Panc1 (cell line): Measurements from ENCODE around the gene RIMKLA. TPM values are rescaled to one million over a fixed set of nuclear protein-coding genes. Genes with fewer than 3 reads are reported as not detected.

Experiments
- ATAC-seq: fragments of 200-7000 bp; cut with Tn5 transposase; 2 replicates; pipeline ENCODE4 v1.9.1; 2020; ENCODE audit warnings: mild to moderate bottlenecking, moderate library complexity
- BruUV-seq: library from RNA; stranded (reverse); fragments of 400-500 nt; replicated peaks from 2 replicates; lab custom pipeline; 2021; lab: Mats Ljungman, UMichigan
- CTCF ChIA-PET: fragments of 300-600 bp; sonication (Branson Sonifier 250); formaldehyde crosslinking; loops from one replicate; lab custom pipeline; 2022; ENCODE audit warnings: antibody characterized with exemption; lab: Charles Lee
- POLR2A ChIA-PET: fragments of 300-600 bp; sonication (Branson Sonifier 250); formaldehyde crosslinking; loops from one replicate; lab custom pipeline; 2022; ENCODE audit warnings: antibody characterized with exemption; lab: Charles Lee
- DNase-seq: peaks from one replicate; pipeline ENCODE4 v3.0.0-alpha.2; 2010; ENCODE audit warnings: low read depth, low spot score
- H3K27ac ChIP-seq: 2 replicates; pipeline ENCODE4 v1.5.1; 2011; ENCODE audit warnings: mild to moderate bottlenecking, low read length, inconsistent platforms
- H3K27me3 ChIP-seq: fragments of 200-500 bp; sonication (Bioruptor generic); 2 replicates; pipeline ENCODE4 v1.6.0; 2014; ENCODE audit warnings: low read length, inconsistent platforms; ENCODE audit not compliant: control insufficient read depth, insufficient read depth
- H3K36me3 ChIP-seq: fragments of 200-500 bp; sonication (Bioruptor generic); 2 replicates; pipeline ENCODE4 v1.5.1; 2014; ENCODE audit warnings: inconsistent platforms, mild to moderate bottlenecking, low read length, moderate library complexity; ENCODE audit not compliant: control insufficient read depth, insufficient read depth
- H3K4me1 ChIP-seq: 2 replicates; pipeline ENCODE4 v1.5.1; 2011; ENCODE audit warnings: inconsistent platforms, mild to moderate bottlenecking, low read length, moderate library complexity; ENCODE audit not compliant: control insufficient read depth, insufficient read depth
- H3K4me3 ChIP-seq, 2 experiments: 2 replicates each; pipeline ENCODE4 v1.5.1; 2011 to 2012; ENCODE audit warnings: low read depth in 2 of 2, low read length in 2 of 2, mild to moderate bottlenecking in 2 of 2, inconsistent platforms in 1 of 2, moderate library complexity in 1 of 2
- H3K9me3 ChIP-seq: fragments of 200-500 bp; sonication (Bioruptor generic); 2 replicates; pipeline ENCODE4 v1.5.1; 2014; ENCODE audit warnings: low read depth, mild to moderate bottlenecking, inconsistent platforms, low read length, moderate library complexity; ENCODE audit not compliant: control insufficient read depth, insufficient read depth
- CTCF ChIP-seq: fragments of 450-650 bp; IDR thresholded peaks from 2 replicates; pipeline ENCODE4 v1.5.1; 2017; ENCODE audit warnings: mild to moderate bottlenecking
- POLR2AphosphoS5 ChIP-seq: IDR thresholded peaks from 2 replicates; pipeline ENCODE4 v1.6.1; 2012; ENCODE audit warnings: mild to moderate bottlenecking, low read depth, low read length, moderate library complexity
- REST ChIP-seq, 2 experiments: IDR thresholded peaks; 2 replicates each; pipeline ENCODE4 v1.6.1; 2011 to 2012; ENCODE audit warnings: low read depth in 2 of 2, control low read depth in 1 of 2, low read length in 1 of 2, mild to moderate bottlenecking in 1 of 2, moderate library complexity in 1 of 2; ENCODE audit not compliant: insufficient read depth in 1 of 2
- SIN3A ChIP-seq: IDR thresholded peaks from 2 replicates; pipeline ENCODE4 v1.6.1; 2012; ENCODE audit warnings: low read depth, mild to moderate bottlenecking, low read length, moderate library complexity, borderline replicate concordance; ENCODE audit not compliant: insufficient read depth
- TCF7L2 ChIP-seq: IDR thresholded peaks from 2 replicates; pipeline ENCODE4 v1.6.1; 2011; ENCODE audit warnings: mild to moderate bottlenecking, low read depth, low read length, inconsistent platforms
- in situ Hi-C: cut with HindIII; loops from 2 replicates; pipeline ENCODE4 v1.10.0; 2016; ENCODE audit warnings: low sequenced_read_pairs, low pct_unique_long_range_greater_than_20kb
- intact Hi-C: fragments of 100-400 bp; cut with micrococcal nuclease; formaldehyde crosslinking; loops from one replicate; pipeline ENCODE4 v1.10.0; 2022; ENCODE audit not compliant: unreplicated experiment
- total RNA-seq: library from RNA; stranded (reverse); gene quantifications from one replicate; pipeline ENCODE4 v1.2.1, GENCODE V29; 2021; ENCODE audit not compliant: unreplicated experiment

The RIMKLA gene
- total RNA-seq, 1 experiment from 2014 or later = 13.6 TPM

DNA sequence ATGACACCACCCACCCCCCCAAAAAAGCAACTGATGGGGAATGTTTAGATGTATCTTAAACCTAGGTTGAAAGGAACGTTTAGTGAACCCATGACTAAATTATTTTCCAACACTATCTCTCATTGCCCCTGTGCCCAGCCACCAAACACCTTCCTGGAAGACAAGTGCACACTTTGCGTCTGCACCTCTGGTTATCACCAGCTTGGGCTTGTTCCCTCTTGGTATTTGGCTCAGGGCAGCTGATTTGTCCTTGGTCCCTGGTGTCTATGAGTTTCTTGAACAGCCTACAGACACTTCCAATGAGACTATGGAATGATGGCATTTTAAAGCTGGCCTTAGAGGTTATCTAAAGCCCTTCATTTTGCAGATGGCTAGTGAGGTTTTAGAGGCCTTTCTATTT is 15.5 kb upstream of the RIMKLA start:
- POLR2A ChIA-PET = no interaction called here
- TF ChIP-seq TCF7L2 (no peak), CTCF (no peak), SIN3A (no peak), POLR2AphosphoS5 (no peak), REST (IDR thresholded peaks at IDR 0.05; ENCODE audit: insufficient read depth in 1 of 2, low read depth in 2 of 2, low read length in 1 of 2) (no peak)

DNA sequence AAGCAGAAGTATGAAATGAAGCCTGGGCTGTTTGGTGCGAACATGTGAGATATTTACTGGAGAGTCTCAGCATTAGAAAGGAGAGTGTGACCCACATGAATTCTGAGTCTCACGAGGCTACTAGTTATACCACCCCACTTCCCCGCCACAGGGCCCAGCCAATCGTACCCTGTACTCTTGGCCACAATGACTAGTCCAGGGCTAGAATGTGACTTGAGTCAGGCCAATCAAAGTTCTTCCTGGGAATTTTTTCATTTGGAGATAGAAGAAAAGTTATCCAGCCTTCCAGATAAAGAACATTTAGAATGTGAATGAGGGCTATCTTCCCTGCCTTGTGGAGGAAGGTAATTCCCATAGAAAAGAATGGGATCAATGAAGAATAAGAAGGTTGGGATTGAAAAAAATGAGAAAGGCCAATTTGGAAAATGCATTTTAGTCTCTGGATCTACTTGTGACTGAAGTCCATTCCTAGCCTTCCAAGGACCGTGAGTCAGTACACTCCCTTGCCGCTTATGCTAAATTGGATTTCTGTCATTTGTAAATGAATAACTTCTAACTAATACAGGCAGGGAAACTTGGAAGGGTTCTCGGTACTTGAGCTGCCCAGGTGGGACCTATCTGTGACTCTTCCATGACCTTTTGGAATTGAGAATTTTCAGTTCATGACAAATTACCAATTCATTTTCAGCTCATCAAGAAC is 12.3 kb upstream of the RIMKLA start:
- Histone ChIP-seq H3K27me3 (no peaks in the 10 kb centered on the region), H3K27ac (no peak overlapping the region), H3K36me3 (no peaks in the 10 kb centered on the region), H3K4me1 (no peaks in the 10 kb centered on the region), H3K4me3 (no peak overlapping the region), H3K9me3 (no peaks in the 10 kb centered on the region)
- no peak for ATAC-seq
- intact Hi-C loops = no loop called here
- TF ChIP-seq SIN3A = no peak
- TF ChIP-seq CTCF = no peak
- no peak for TF ChIP-seq TCF7L2
- no peak for TF ChIP-seq POLR2AphosphoS5
- TF ChIP-seq REST (IDR thresholded peaks at IDR 0.05; ENCODE audit: insufficient read depth in 1 of 2, low read depth in 2 of 2, low read length in 1 of 2) = no peak
- DNase-seq = no peak
- ChIA-PET POLR2A (no interaction called here), CTCF (no interaction called here)
- BruUV-seq = no TSS peak
- in situ Hi-C loops = no loop called here

More for the DNA sequence above, 15.5 kb upstream of the RIMKLA start:
- no peak overlapping the region for H3K4me3 ChIP-seq
- in situ Hi-C loops (no loop called here), intact Hi-C loops (no loop called here)
- no peaks in the 10 kb centered on the region for H3K36me3 ChIP-seq
- ATAC-seq (no peak), DNase-seq (no peak)
- no peaks in the 10 kb centered on the region for H3K4me1 ChIP-seq
- no TSS peak for BruUV-seq
- H3K9me3 ChIP-seq = no peaks in the 10 kb centered on the region
- CTCF ChIA-PET = no interaction called here
- H3K27ac ChIP-seq = no peak overlapping the region
- H3K27me3 ChIP-seq = no peaks in the 10 kb centered on the region; the same call in 1 of the 2 replicates
